Fibroblast of skin of back (primary cell): ENCODE measurements around the gene MT1G.
"Not testable (repeated sequence)": the region's sequence is repeated elsewhere in the genome, so short reads cannot be mapped to it uniquely, and the experiment has no call there.

Experiments used
- DNase-seq: peaks from one replicate; pipeline ENCODE4 v3.0.0-alpha.2; 2013

The MT1G gene

GRCh38 chr16:56636616-56637413 is 31.1 kb downstream of the MT1G start:
- no peak for DNase-seq

DNA sequence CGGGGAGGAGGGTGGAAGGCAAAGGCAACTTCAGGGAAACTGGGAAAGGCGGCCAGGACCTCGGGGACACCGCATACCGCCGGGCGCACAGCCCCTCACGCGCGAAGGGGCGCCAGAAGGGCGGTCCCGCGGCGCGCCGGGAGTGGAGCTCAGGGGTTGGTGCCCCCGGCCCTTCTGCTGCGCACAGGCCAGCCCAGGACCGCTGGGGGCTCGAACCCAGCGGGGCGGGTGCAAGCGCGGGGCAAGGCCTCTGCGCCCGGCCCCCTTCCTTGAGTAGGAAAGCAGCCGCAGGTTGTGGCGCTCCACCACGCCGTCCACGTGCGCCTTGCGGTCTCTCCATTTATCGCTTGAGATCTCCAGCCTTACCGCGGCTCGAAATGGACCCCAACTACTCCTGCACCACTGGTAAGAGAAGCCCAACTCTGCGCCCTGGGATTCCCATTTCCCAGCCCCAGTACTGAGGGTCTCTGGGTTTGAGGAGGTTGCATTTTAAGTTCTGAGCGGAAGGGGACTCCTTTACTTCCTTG is 32.4 kb downstream of the MT1G start:
- DNase-seq, result no peak

GRCh38 chr16:56634715-56635440 is 33.0 kb downstream of the MT1G start:
- DNase-seq, result no peak

GRCh38 chr16:56633535-56633934 is 34.3 kb downstream of the MT1G start:
- no peak for DNase-seq

DNA sequence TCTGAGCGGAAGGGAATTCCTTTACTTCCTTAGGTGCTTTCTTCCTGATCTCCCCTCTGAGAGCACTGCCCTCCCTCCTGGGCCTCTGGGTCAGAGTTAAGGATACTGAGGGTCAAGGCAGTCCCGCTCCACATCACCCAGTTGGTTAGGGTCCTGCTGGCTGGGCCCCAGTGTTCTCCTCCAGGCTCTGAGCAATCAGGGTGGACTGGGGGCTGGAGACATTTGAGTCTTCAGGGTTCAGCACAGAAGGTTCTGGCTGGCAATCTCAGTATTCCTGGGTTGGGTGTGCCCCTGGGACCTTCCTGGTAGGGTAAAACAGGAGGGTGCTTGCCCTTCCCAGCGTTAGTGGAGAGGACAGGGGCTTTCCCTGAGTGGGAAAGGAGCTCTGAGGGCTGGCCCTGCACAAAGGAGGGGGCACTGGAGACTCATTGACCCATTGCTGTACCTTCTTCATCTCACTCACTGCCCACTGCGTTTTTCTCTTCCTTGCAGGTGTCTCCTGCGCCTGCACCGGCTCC is 35.0 kb downstream of the MT1G start:
- no peak for DNase-seq

- no peak for DNase-seq
Measured at GRCh38 chr16:56632156-56632847, 35.6 kb downstream of the MT1G start, which contains the start of gene MT1M. Gene MT1M (plus strand): TSS chr16:56632659. CDS start chr16:56632732, 73 bp downstream.

- DNase-seq, result no peak
Measured at GRCh38 chr16:56631832-56632155, 36.1 kb downstream of the MT1G start.

DNA sequence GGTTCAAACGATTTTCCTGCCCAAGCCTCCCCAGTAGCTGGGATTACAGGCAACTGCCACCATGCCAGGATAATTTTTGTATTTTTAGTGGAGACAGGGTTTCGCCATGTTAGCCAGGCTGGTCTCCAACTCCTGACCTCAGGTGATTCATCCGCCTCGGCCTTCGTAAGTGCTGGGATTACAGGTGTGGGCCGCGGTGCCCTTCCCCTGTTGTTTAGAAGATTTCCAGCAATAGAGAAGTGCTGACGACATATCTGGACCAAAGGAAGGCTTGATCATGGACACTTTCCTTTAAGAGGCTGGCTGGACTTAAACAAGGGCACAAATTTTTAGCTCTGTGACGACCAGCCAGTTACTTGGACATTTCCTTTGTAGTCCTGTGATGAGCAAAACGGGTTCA is 36.7 kb downstream of the MT1G start:
- DNase-seq, result no peak

- no peak for DNase-seq
Measured at GRCh38 chr16:56630134-56630533, 37.7 kb downstream of the MT1G start.

DNA sequence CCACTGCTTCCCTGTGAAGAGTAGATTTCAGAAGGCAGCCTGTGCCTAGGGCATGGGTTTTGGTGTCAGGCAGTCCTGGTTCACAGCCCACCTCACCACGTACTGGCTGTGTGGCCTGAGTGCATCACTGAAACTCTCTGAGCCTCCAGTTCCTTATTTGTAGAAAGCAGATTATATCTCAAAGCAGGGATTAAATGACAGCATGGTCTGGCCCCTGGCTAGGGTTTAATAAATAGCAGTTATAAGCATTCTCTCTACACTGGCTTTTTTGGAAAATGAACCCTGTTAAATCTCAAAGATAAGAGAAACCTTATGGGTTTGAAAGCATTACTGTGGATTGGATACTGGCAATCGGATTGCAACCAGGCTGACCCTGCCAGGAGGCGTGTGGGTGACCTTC is 38.3 kb downstream of the MT1G start:
- no peak for DNase-seq

- no peak for DNase-seq
Measured at GRCh38 chr16:56628486-56629350, 39.1 kb downstream of the MT1G start.

- DNase-seq, result no peak
Measured at GRCh38 chr16:56626685-56627084, 41.2 kb downstream of the MT1G start.

- DNase-seq, result peak; percentile 67
Measured at GRCh38 chr16:56625943-56626654, 41.8 kb downstream of the MT1G start.

GRCh38 chr16:56625140-56625942 is 42.5 kb downstream of the MT1G start, which contains the start of gene MT1E:
Gene MT1E (plus strand): TSS chr16:56625781. CDS start chr16:56625852, 71 bp downstream.
- DNase-seq, result peak; percentile 85

- DNase-seq, result no peak
Measured at GRCh38 chr16:56623637-56624036, 44.2 kb downstream of the MT1G start.

DNA sequence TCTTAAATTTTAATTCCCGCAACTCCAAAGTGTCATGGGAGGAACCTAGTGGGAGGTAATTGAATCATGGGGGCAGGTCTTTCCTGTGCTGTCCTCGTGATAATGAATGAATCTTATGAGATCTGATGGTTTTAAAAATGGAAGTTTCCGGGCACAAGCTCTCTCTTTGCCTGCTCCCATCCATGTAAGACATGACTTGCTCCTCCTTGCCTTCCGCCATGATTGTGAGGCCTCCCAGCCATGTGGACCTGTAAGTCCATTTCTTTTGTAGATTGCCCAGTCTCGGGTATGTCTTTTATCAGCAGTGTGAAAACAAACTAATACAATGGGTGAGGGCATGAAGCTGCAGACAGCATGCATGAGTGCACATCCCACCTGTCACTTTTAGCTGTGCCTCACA is 44.7 kb downstream of the MT1G start:
- not testable (repeated sequence) for DNase-seq

GRCh38 chr16:56621665-56622445 is 46.0 kb downstream of the MT1G start:
- DNase-seq, result not testable (repeated sequence)

DNA sequence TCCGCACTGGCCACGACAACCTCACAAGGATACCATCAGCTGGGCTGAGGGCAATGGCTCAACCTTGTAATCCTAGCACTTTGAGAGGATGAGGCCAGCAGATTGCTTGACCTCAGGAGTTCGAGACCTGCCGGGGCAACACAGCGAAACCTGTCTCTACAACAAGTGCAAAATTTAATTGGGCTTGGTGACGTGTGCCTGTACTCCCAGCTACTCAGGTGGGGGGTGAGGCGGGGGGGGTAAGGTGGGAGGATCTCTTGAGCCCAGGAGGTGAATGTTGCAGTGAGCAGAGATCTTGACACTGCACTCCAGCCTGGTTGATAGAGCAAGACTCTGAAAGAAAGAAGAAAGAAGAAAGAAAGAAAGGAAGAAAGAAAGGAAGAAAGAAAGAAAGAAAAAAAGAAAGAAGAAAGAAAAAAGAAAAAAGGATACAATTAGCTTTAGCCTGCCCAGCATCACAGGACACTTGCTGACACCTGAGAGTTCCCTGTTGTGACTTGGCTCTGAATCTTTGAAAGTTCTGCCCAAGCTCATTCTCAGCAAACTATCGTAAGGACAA is 47.4 kb downstream of the MT1G start:
- DNase-seq, result no peak

GRCh38 chr16:56618138-56618537 is 49.7 kb downstream of the MT1G start:
- no peak for DNase-seq
